GM18502 (cell line): ENCODE measurements around the gene CRYBG2.
"Not testable (repeated sequence)": the region's sequence is repeated elsewhere in the genome, so short reads cannot be mapped to it uniquely, and the experiment has no call there.

ENCODE experiments used
- ATAC-seq: cut with Tn5 transposase; IDR thresholded peaks from one replicate; pipeline ENCODE4 v1.9.1; 2021; ENCODE audit warnings: mild to moderate bottlenecking; ENCODE audit not compliant: unreplicated experiment, poor library complexity

Gene CRYBG2

DNA sequence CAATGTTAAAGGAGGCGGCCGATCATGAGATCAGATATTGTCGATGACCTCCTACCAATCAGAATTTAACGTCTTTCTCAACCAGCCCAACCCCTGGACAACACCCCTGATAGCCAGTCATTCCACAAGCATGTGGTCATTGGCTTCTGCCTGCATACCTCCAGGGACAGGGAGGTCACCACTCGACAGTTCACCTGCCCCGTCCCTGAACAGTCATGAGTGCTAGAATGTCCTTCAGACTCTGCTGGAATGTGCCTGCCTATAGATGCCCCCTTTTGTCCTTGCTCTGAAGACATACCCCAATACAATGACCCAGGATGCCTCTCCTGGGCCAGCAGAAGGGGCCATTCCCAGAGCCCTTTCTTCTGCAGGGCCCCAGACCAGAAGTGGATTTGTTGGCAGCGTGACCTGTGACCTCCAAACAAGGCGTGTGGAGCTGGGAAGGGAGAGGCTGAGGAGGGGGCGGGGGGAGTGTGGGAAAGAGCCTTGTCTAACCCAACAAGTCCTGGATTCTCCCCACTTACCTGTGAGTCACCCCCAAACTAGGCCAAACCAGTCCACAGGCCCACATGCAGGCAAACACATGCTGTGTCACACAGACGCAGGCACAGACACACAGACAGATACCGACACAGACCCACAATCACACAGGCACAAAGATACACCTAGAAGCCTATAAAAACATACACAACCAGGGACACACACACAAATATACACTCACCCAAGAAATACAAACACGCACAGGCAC is 2.2 kb downstream of the CRYBG2 start:
- no peak for ATAC-seq

DNA sequence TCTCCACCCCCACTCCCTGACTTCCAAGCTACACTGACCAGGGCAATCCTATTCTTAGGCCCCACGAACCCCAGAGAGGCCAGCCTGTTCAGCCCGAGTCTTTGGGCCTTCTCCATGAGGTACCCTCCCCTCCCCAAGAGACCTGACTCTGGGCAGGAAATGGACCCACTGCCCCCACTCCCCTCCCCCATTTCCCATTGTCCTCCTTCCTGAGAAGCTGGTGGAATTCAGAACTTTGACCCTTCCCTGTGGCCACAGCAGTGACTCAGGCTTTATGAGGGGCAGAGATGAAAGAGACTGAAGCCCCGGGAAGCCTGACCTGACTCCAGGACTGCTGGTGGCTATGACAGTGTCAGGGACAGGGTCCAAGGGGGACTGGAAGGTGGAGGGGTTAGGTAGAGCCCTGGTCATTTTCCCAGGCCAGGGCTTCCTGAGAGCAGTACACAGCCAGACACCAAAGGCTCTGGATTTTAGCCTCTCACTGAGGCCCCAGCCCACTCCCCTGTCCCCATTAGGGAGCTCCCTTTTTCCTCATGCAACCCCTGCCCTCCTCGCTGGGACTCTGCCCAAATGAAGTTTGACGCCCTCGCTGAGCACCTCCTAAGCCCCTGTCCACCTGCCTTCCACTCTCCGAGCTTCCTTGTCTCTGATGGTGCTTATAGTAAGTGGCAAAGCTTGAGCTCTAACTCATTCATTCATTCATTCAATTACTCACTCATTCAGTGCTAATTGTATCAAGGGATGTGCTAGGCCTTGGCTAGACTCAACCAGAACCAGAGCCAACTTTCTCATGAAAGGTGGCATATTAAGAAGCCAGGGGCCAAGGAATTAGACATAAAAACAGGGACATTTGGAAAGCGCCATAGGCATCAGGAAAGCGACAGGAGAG is 3.0 kb downstream of the CRYBG2 start:
- no peak for ATAC-seq

DNA sequence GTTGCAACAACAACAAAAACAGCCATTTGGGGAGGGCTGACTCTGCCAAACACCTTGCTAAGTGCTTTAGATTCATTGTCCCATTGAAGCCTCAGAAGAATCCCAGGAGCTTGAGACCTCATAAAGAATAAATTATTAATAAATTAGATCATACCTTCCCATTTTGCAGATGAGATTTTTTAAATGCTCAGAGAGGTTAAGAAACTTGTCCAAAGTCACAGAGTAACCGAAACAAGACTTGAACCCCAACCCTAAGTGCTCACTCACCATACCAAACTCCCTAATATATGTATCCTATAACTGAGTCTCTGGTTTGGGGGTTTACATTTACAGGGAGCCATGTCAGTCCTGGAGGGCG is 3.6 kb downstream of the CRYBG2 start:
- no peak for ATAC-seq

DNA sequence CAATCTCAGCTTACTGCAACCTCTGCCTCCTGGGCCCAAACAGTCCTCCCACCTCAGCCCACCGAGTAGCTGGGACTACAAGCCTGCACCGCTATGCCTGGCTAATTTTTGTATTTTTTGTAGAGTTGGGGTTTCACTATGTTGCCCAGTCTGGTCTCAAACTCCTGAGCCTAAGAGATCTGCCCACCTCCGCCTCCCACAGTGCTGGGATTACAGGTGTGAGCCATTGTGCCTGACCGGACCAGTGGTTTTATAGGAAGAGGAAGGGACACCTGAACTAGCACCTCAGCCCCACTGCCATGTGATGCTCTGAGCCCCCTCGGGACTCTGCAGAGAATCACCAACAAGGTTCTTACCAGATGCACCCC is 4.1 kb downstream of the CRYBG2 start:
- no peak for ATAC-seq

DNA sequence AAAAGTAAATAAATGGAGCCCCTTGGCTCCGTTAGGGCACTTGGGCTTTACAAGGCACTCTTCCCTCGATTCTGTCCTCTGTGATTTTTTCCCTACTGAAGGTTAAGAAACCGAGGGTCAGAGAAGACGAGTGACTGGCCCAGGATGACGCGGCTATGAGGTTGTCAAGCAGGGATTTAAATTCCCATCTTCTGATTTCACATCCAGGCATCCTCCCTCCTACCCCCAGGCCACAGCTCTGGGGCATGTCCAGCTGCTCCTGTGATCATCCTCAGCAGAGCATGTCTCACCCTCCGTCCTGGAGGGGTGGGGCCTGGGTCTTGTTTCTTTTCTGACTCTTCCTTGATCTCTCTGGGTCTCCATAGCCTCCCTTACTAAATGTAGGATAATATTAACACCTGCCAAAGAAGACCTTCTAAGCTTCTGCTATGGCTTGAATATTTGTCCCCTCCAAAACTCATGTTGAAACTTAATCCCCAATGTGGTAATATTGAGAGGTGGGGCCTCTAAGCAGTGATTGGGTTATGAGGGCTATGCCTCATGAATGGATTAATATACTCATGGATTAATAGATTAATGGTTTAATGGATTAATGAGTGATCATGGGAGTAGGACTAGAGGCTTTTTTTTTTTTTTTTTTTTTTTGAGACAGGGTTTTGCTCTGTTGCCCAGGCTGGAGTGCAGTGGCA is 4.6 kb downstream of the CRYBG2 start:
- no peak for ATAC-seq

DNA sequence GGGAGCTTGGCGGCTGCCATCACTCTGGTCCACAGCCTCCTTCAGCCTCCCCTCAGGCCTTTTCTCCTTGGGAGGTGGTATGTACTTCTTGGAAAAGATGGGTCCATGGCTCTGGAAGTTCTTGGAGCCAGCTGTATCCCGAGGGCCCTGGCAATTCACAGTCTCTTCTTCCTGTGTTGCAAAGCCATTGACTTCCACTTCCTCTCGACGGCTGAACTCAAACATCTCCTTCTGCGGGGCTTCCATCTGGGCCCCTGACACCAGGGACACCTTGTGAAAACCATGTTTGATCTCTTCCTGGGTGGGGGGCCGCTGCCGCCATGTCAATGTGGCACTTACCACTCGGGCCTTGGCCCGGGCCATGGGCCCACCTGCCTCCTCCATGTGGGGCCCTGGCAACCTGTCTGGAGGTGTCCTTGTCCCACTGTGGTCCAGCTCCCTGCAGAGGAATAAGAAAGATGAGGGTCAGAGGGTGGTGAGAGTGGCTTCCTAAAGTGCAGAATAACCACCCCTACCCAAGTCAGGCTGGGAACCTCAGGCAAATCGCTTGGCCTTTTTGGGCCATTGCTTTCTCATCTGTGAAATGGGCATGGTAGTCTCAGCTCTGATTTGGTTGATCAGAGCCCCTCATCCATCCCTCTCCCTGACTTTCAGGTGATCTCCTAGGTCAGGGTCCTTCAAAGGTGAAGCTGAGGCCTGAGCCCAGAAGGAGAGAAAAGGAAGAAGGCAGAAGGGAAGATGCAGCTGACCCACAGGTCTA is 7.5 kb downstream of the CRYBG2 start:
- ATAC-seq, result no peak

DNA sequence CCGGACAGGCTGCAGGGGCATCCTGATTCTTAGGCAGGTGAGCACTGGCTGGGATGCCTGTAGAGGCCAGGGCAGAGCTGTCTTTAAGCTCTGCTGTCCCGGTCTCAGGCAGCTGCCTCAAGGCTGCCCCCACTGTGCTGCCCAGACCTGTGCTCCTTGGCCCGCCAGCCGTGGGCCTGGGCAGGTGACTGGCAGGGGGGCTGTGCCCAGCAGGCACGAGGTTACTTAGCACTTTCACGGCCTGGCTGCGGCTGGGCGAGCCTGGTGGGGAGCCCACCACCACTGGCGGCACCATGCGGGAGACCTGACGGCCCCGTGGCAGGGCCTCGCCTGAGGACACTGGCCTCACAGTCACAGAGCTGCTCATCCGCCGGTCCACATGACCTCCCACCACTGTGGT is 8.2 kb downstream of the CRYBG2 start:
- ATAC-seq, result no peak

DNA sequence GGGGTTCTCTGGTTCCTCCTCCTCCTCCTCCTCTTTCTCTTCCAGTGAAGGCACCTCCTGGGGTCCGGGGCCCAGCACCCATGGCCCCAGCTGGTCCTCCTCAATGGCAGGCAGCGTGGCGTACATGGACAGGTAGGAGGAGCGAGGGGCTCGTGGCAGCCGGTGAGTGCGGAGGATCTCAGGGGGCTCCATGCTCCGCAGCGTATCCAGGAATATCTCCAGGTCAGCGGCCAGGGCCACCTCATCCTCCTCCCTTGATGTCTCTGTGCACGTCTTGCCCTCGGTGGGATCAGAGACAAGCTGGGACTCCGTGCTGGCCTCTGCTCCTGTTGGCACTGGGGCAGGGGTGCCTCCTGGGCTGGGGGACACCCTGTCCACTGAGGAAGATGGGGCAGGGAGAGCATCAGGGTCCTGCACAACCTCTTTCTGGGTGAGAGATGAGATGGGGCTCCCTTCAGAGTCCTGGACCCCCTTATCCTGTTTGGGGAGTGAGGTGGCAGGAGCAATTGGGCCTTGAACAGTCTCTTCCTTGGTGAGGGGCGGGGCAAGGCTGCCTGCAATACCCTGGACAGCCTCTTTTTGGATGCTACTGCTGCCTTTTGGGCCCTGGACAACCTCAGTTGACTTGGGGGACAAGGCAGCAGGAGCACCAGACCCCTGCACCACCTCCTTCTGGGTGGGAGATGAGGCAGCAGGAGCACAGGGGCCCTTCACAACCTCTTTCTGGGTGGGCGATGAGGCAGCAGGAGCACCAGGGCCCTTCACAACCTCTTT is 9.6 kb downstream of the CRYBG2 start:
- ATAC-seq, result no peak

DNA sequence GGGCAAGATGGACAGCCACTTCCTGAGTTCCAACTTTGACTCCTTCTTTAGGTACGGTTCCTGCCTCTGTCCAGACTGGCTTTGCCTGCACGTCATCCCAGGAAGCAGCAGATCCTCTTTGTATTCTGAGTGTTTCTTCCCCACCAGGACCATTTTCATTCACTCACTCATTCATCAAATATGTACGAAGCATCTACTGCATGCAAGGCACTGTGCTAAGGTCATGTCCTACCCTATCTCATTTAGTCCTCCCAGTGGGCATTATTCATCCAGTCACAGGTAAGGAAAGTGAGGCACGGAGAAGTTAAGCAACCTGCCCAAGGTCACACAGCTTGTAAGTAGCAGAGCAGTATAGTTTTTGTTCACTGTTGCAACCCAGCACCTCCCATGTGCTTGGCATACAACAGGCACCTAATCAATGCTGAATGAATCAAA is 13.9 kb downstream of the CRYBG2 start:
- ATAC-seq, result no peak

DNA sequence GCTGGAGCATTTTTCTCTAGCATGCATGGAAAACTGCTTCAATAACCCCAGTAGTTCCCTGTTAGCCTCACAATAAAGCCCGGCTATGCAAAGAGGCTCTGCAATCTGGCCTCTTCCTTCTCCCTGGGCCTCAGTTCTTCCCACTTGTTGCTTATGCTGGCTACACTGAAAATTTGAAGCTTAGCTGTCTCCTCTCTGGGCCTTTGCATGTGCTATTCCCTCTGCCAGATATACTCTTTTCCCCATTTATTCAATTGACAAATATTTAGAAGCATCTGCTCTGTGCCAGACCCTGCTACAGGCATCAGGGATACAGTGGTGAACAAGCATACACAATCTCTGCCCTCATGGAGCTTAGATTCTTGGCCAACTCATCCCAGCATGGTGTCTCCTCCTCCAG is 15.3 kb downstream of the CRYBG2 start:
- no peak for ATAC-seq

DNA sequence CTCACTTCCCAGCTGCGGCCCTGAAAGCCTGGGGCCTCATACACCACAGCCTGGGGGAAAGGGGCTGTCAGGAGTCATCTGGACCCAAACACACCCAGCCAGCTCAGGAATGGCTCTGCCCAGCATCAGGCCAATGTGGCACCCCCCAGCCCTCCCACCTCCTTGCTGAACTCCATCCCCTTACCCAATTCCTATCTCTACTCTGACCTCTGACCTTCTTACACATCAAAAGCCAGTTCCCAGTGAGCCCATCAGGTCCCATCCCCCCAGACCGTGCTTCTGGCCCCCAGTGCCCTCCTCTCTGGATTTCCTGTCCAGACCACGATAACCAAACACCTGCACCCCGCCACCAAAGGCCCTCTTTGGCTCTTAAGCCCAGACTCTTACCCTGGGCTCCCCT is 16.3 kb downstream of the CRYBG2 start:
- ATAC-seq, result no peak

DNA sequence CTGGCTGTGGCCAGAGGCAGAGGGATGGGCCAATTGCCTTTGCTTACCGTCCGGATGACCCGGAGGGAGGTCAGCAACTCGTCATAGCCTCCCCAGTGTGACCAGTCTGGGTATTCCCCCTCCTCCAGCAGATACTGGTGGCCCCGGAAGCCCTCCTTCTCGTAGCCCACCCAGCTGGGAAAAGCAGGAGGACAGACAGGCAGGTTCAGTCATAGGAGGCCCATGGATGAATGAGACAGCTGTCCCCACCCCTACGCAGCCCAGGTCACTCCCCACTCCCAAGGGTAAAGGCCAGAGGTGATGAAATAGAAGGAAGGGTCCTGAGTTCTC is 16.8 kb downstream of the CRYBG2 start:
- ATAC-seq, result no peak

DNA sequence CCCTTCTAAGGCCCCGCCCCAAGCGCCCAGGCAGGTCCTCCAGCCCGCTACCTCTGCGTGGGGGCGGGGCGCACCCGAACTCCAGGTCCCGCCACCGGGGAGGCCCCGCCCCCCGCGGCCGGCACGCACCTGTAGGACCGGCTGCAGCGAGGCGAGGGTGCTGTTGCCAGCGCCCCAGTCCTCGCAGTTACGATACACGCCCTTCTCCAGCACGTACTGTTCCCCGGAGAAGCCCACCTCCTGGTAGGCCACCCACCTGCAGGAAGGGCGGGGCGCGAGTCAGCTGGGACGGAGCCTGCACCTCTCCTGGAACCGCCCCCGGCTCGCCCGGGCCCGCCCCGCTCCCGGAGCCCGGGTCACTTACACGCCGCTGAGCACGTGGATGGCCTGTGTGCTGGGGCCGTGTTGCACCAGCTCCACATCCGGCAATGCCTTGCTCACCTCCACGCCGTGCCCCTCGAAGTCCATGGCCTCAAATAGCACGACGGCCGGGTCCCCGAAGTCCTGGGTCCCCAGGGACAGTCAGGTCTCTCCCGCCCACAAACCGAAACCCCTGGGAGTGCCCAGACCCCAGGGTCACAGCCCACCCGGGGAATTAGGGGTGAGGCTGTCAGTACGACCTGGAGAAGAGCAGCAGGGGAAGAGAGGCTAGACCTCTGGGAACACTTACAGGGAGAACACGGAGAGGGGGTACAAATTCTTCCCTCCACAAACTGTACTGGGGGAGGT is 17.3 kb downstream of the CRYBG2 start:
- ATAC-seq, result peak; percentile 43

DNA sequence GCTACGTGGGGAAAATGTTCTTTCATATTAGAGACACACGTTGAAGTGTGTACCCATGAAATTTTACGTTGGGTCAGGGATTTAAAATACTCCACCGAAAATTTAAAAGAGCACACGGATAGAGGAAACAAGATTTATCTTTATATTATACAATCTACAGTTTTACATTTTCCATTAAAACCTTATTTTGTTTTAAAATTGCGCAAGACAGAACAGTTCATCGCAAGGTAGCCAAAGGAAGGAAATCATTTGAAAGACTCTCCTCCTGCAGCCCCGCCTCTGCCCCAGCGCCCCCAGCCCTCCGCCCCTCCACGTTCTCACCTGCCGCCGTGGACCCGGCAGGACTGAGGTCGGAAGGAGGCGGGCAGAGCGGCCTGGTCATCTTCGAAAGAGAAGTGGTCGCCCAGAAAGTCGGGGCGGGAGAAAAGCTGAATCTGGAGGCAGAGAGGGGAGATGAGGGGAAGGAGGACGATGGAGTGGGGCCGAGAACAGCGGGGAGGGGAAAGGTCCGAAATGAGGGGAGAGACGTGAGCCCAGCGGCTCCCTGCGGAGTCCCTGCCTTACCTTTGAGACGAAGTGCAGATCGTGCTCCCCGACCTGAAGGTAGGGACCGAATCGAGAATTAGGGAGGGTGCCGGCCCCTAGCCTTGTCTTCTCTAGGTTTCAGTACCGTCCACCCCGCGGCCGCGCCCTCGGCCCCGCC is 18.0 kb downstream of the CRYBG2 start:
- peak; percentile 67 for ATAC-seq

DNA sequence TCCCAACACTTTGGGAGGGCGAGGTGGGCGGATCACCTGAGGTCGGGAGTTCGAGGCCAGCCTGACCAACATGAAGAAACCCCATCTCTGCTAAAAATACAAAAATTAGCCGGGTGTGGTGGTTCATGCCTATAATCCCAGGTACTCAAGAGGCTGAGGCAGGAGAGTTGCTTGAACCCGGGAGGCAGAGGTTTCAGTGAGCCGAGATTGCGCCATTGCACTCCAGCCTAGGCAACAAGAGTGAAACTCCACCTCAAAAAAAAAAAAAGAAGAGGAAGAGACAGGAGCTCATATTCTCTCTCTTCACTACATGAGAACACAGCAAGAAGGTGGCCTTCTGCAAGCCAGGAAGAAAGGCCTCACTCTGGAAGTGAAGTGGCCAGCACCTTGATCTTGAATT is 20.6 kb downstream of the CRYBG2 start:
- not testable (repeated sequence) for ATAC-seq

DNA sequence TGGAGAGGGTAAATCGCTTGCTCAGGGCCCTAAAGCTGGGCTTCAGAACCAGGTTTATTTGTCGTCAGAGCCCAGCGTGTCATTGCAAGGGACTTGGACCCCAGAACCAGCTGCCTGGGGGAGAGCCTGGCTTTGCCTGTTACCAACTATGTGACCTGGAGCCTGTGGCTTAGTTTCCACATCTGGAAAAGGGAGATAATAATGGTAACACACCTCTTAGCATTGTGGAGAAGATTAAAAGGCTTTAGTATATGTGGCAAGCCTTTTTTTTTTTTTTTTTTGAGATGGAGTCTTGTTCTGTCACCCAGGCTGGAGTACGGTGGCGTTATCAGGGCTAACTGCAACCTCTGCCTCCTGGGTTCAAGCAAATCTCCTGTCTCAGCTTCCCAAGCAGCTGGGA is 23.7 kb downstream of the CRYBG2 start:
- ATAC-seq, result no peak

DNA sequence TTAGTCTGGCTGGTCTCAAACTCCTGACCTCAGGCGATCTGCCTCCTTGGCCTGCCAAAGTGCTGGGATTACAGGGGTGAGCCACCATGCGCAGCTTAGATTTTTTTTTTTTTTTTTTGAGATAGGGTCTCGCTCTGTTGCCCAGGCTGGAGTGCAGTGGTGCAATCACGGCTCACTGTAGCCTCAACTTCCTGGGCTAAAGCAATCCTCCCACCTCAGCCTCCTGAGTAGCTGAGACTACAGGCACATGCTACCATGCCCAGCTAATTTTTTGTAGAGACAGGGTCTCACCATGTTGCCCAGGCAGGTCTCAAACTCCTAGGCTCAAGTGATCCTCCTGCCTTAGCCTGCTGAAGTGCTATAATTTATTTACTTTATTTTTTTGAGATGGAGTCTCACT is 24.6 kb downstream of the CRYBG2 start:
- ATAC-seq, result not testable (repeated sequence)

DNA sequence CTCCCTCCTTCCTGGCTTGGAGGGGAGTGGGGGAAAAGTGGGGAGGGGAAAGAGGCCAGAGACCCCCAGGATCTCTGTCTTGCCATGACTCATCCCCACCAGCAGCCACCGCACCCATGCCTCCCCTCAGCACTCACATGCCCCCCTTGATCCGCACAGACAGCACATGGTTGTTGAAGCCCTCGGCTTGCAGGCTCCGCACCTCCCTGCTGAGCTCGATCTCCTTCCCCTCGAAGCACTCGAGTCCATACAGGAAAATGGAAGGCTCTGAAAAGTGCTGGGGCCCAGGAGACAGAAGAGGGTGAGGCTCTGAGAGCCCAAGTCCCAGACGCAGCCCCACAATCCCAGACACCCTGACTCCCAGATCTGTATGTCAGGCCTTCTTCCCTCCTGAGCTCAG is 25.3 kb downstream of the CRYBG2 start:
- ATAC-seq, result no peak

DNA sequence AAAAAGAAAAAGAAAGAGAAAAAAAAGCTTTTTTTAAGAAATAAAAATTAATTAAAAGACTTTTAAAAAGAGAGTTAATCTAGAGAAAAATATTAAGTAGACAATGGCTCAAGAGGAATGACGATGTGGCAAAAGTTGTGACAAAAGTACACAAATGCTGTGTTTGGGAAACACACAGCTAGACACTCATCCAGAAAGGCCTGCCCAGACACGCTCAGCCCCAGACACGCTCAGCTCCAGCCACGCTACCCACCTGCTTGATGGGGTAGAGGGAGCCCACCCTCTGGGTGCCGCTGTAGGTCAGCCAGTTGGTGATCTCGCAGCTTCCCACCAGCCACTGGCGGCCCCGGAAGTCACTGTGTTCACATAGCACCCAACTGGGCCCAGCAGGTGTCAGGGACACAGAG is 26.0 kb downstream of the CRYBG2 start:
- ATAC-seq, result no peak
